SK-N-DZ (cell line): Measurements from ENCODE around the gene RRP8.

ENCODE experiments used
- DNase-seq: peaks from one replicate; pipeline ENCODE4 v3.0.0-alpha.2; 2015; ENCODE audit warnings: low spot score

Gene RRP8

GRCh38 chr11:6568191-6568918 lies 35.1 kb downstream of the RRP8 start:
- no peak for DNase-seq

DNA sequence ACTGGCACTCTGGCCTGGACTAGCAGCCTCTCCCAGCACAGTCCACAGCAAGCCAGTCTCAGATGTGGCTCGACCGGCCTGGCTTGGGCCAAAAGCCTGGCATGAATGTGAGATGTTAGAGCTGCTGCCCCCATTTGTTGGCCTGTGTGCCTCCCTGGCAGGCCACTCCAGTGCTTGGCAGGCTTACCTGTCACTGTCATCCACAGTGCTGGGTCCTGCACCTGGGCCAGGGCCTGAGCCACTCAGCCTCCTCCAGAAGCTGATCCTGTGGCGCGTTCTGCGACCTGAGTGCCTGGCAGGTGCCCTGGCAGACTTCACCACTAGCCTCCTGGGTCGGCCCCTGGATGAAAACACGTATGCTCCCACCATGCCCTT lies 36.1 kb downstream of the RRP8 start:
- DNase-seq, result no peak

DNA sequence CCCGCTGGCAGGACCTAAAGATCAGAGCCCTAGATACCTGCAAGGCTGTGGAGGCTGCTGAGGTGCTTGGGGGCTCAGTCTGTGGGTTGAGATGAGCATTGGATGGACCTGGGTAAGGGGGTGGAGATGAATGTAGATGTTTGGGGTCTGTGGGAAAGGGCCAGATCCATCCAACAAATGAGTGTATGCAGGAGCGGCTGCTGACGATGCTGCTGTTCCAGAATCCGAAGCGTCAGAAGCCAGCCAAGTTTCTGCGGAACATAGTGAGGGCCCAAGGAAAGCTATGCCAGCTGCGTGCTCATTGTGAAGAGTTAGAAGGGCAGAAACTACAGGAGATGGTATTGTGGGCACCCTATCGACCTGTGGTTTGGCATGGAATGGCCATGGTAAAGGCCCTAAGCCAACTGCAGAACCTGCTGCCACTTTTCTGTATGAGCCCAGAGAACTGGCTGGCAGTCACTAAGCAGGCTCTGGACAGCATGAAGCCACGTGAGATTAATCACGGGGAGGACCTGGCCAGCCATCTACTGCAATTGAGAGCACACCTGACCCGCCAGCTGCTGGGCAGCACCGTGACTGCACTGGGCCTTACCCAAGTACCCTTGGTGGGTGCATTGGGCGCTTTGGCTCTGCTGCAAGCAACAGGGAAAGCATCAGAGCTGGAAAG lies 36.6 kb downstream of the RRP8 start:
- no peak for DNase-seq

DNA sequence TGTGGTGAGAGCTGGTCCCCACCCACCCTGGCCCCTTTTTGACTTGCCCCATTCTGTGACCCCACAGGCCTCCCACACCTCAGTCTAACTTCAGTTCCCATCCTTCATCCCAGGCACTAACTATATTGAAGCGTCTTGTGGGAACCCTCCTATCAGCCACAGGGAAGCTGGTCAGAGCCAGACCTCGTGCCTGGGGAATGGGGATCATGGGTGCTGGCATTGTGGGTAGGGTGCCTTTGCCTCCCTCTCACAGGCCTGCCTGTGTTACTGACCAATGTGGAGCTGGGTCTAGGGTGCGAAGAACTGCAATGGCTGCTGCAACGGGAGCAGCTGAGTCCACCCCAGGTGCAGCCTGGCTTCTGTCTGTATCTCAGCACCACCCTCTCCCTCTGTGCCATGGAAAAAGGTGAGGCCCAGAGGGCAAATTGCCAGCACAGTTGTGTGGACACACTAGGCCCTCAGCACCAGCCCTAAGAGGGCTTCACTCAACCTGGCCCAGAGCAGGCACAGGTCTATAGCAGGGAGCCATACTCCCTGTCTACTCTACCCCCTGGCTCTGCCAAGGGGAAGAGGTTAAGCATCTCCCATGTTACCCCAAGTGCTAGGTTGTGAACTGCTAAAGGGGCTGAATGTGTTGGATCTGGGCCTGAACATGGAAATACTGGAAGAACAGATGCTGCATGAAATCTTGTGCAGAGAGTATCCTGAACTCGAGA lies 37.3 kb downstream of the RRP8 start:
- DNase-seq, result no peak

DNA sequence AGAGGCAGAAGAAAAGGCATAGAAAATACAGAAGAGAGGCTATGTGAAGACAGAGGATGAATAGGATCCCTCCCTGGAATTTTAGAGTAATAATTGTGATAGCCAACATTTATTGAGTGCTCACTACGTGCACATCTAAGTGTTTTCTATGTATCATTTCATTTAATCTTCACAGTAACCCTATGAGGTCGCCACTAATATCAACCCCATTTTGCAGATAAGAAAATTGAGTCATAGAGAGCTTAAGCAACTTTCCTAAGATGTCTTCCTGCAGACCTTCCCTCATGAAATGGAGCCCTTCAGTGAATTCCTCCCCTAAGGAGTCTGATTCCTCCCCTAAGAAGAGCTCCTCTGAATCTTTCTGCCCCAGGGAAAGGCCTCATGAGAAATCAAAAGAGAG lies 38.1 kb downstream of the RRP8 start:
- DNase-seq, result no peak

- no peak for DNase-seq
Measured at GRCh38 chr11:6563667-6564066, 39.7 kb downstream of the RRP8 start.

DNA sequence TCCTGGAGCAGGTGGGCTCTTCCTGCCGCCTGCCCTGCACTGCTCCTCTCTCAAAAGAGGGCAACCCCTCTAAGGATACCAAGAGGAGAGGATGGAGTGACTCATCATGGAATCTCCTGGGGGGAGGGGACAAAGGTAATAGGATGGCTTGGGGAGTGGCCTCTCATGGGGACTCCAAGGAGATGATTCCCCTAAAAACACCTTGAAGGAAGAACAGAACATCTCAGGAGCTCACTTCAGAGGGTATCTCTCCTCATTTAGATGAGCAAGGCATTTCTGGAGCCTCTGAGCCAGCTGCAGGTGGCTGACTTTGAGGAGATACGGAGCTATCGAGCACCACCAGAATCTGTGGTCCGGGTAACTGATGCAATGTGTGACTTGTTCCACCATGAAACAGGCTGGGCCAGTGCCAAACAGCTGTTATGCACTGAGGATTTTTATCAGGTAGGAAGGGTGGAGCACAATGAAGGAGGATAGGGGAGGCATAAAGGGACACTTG lies 40.2 kb downstream of the RRP8 start:
- DNase-seq, result no peak

DNA sequence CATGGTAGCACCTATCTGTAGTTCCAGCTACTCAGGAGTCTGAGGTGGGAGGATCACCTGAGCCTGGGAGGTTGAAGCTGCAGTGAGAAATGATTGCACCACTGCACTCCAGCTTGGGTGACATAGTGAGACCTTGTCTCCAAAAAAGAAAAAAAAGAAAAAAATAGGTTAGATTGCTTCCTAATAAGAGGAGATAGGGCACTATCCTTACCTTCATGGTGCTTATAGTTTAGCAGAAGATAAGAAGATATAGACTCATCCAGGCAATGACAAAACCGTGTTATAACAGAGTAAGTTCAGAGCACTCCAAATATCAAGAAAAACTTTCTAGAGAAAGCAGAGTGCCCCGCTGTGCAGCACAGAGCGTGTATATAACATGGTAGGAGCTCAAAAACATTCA lies 42.1 kb downstream of the RRP8 start:
- no peak for DNase-seq

DNA sequence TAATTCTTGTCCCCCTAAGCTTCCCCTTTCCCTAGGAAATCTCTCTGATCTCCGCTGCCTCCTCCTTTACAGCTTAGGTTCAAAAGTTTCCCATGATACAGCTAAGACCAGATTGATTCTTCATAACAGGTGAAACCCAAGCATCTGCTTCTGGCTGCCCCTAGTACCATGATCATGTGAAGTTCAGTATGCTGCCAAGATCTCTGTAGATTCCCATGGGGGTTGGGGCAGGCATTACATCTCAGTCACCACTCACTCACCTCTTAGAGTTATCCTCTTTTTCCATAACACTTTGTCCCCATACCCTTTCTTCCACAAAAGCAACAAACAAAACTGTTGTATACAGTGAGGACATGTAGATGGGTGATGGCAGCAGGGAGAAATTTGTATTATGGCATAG lies 44.0 kb downstream of the RRP8 start:
- no peak for DNase-seq

DNA sequence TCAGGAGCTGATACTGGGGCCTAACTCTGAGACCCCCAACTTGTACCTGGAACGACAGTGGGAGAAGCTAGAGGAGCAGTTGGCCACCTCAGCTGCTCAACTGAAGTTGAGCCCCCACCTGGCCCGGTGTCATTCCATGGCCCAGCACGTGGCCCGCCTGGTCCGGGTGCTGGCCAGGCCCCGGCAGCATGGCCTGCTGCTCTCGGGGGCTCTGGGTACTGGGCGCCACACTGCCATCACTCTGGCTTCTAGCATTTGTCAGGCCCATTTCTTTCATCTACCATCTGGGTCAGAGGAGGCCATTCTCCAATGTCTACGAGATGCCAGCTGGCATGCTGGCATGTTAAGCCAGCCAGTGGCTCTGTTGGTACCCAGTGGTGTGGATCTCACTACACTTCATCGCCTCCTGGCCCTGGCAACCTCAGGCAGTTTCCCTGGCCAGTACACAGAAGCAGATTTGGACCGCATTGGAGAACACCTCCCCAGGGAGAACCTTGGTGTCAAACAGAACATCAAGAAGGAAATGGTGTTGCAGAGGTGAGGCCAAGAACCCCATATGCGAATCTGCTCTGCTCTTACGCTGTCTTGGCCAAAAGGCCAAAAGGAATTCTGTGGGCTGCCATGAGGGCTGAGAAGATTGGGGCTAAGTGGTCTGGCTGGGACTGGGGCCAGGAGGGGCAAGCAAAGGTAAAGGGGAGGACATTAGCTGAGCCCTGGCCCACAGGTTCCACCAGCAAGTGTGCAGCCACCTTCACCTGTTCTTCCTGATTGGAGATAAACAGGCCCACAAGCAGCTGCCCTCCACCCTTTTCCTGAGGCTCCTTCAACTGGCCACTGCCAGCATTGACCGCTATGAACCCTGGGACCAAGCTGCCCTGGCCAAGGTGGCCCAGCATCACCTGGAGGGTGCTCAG lies 45.4 kb downstream of the RRP8 start:
- no peak for DNase-seq

DNA sequence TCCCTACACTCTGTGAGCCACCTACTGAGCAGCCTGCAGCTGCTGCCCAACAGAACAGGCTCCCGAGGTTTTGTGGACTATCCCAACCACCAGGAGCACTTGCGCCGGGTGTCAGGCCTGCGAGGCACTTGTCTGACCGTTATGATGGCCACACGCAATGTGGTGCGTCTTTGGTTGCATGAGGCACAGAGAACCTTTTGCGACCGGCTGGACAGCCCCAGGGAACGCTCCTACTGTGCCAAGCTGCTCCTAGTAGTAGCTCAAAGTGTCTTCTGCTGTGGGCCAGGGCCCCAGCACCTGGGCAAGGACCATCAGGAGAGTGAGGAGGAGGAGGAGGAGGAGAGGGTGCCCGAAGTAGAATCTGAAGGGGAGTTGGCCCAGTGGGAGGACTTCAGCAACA lies 46.4 kb downstream of the RRP8 start:
- DNase-seq, result no peak

DNA sequence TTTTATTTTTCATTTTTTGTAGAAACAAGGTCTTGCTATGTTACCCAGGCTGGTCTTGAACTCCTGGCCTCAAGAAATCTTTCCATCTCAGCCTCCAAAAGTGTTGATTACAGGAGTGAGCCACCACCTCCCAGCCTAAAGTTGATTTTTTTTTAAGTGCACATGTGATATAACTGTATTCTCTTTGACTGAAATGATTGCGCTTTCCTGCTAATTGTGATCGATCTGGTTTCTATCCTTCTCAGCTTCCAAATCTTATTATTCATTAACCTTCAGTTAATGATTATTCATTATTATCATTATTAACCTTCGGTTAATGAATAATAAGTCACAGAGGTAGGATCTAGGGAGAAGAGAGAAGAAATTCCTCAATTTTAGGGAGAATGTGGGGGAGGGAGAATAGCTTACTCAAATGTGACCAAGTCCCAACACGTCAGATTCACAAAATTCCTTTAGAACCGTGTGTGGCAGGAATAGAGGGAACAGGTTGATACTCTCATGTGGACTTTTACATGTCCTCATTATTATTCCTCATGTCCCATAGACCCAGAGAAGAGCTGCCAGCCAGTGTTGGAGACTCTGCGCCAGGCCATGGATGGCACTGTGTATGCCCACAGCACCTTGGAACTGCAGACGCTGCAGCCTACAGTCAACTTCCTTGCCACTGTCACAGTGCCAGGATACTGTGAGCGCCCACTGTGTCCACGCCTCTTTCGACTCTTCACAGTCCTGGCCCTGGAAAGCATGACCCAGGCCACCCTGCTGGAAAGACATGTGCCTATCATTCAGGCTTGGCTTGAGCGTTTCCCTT lies 47.1 kb downstream of the RRP8 start:
- no peak for DNase-seq

GRCh38 chr11:6554828-6555706 lies 48.3 kb downstream of the RRP8 start:
- DNase-seq, result no peak

- no peak for DNase-seq
Measured at GRCh38 chr11:6553634-6554033, 49.8 kb downstream of the RRP8 start.

DNA sequence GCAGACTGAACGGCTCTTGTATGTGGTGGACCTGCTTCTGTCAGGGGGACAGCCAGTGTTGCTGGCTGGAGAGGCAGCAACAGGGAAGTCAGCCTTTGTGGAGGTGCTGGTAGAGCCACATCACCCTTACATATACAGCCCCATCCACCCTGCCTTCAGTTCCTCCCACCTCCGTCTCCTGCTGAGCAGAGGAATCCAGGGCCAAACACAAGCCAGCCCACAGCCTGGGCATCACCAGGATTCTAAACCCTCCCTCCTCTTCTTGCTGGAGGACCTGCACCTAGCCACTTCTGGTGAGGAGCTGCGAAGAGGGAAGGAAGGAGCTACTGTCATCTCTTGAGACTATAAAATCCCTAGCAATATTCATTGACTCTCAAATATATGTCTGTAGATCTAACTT lies 54.8 kb downstream of the RRP8 start:
- DNase-seq, result no peak

GRCh38 chr11:6548121-6548520 lies 55.3 kb downstream of the RRP8 start:
- no peak for DNase-seq

GRCh38 chr11:6547177-6547576 lies 56.2 kb downstream of the RRP8 start:
- no peak for DNase-seq

DNA sequence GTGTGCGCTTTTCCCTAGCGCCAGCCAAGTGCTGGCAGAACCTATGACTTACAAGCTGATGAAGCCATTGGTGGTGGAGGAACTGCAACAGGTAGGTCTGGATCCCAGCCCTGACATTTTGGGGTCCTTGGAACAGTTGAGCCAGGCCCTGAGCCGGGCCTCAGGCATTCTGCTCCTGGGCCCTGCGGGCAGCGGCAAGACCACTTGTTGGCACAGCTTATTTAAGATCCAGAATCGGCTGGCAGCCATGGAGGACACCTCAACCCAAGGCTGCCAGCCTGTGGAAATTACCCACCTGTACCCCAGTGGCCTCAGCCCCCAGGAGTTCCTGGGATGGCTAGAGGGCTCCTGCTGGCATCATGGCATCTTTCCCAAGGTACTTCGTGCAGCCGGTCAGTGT lies 56.7 kb downstream of the RRP8 start:
- DNase-seq, result no peak

GRCh38 chr11:6545917-6546605 lies 57.4 kb downstream of the RRP8 start:
- DNase-seq, result no peak
